HCT116 (cell line): ENCODE results near the gene SLC6A18.

Experiments used
- ATF3 ChIP-seq: IDR thresholded peaks from 2 replicates; pipeline ENCODE4 v1.6.1; 2012
- CBX3 ChIP-seq: IDR thresholded peaks from 2 replicates; pipeline ENCODE4 v1.6.1; 2012; ENCODE audit warnings: low read depth
- POLR2AphosphoS5 ChIP-seq: IDR thresholded peaks from 2 replicates; pipeline ENCODE4 v1.6.1; 2011; ENCODE audit warnings: mild to moderate bottlenecking, low read depth, low read length, moderate library complexity

DNA sequence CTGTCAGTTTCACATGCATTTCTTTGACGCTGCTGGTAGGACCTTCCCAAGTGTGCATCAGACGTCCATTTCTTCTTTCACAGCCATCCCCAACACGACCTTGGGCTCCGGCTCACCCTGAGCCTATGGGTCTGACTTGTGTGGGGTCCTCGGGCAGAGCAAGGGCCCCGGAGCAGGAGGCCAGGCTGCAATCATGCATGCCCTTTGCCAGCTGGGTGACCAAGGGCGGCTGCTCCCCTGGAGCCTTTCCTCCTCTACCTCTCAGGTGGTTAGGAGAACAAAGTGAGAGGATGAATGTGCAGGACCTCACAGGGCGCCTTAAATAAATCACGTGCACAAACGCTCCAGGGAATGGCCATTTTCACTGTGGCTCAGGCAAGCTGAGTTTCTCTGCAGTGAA lies 36.5 kb downstream of the SLC6A18 start:
- TF ChIP-seq POLR2AphosphoS5, result no peak
- TF ChIP-seq ATF3, result no peak
- no peak for TF ChIP-seq CBX3
